K562 (cell line): Measurements from ENCODE around the gene EIPR1. TPM values are rescaled to one million over a fixed set of nuclear protein-coding genes. Genes with fewer than 3 reads are reported as not detected.

Source experiments
- ATAC-seq: fragments of 200-7000 bp; cut with Tn5 transposase; 3 replicates; pipeline ENCODE4 v1.9.1; 2020; ENCODE audit warnings: moderate library complexity
- BruUV-seq: library from RNA; stranded (reverse); fragments of 400-500 nt; replicated peaks from 2 replicates; lab custom pipeline; 2021; lab: Mats Ljungman, UMichigan
- CTCF ChIA-PET: fragments of 300-600 bp; formaldehyde crosslinking; extraction: SDS; loops from one replicate; lab custom pipeline; 2021; ENCODE audit warnings: low intra/inter-chr PET ratio; lab: Yijun Ruan, JAX
- POLR2A ChIA-PET: fragments of 300-600, 350-650 bp; sonication (Branson Sonifier 250); formaldehyde crosslinking; extraction: SDS; loops from one replicate; lab custom pipeline; 2021; ENCODE audit warnings: antibody characterized with exemption, inconsistent platforms; lab: Yijun Ruan, JAX
- DNase-seq, 4 experiments: peaks; one replicate each; pipeline versions ENCODE4 v3.0.0 to v3.0.0-alpha.2; 2011 to 2018; ENCODE audit warnings: low spot score in 3 of 4, mixed read lengths in 3 of 4; ENCODE audit errors: extremely low read depth in 1 of 4
- FAIRE-seq: peaks from 2 replicates; lab custom pipeline; 2011; peaks lifted over from hg19 to GRCh38; lab: Jason Lieb, UNC
- H2AFZ ChIP-seq: 2 replicates; pipeline ENCODE4 v1.6.0; 2011; ENCODE audit warnings: low read depth, low read length, control low read depth, inconsistent platforms
- H3K27ac ChIP-seq: fragments of 200-600 bp; 3 replicates; pipeline ENCODE4 v1.8.0; 2011; ENCODE audit warnings: low read depth, mild to moderate bottlenecking, control low read depth, inconsistent platforms, low read length, moderate library complexity, mixed read lengths; ENCODE audit errors: extremely low read depth
- H3K27me3 ChIP-seq, 2 experiments: fragments of 300-600 bp in 1 of 2; 2 replicates in 1 of 2; 3 replicates in 1 of 2; pipeline versions ENCODE4 v1.6.0 to v1.8.0; 2011; ENCODE audit warnings: inconsistent platforms in 2 of 2, low read length in 2 of 2, mild to moderate bottlenecking in 1 of 2, mixed read lengths in 1 of 2, moderate library complexity in 1 of 2; ENCODE audit not compliant: control insufficient read depth in 2 of 2, insufficient read depth in 2 of 2
- H3K36me3 ChIP-seq: fragments of 300-600 bp; 3 replicates; pipeline ENCODE4 v1.8.0; 2011; ENCODE audit warnings: mild to moderate bottlenecking, low read length, inconsistent platforms; ENCODE audit not compliant: control insufficient read depth, insufficient read depth
- H3K4me1 ChIP-seq, 2 experiments: fragments of 200-600 bp in 1 of 2; replicated peaks in 1 of 2; 2 replicates in 1 of 2; 3 replicates in 1 of 2; pipeline versions ENCODE4 v1.5.1 to v1.8.0; 2011; ENCODE audit warnings: inconsistent platforms in 2 of 2, low read length in 2 of 2, mild to moderate bottlenecking in 1 of 2, mixed read lengths in 1 of 2, moderate library complexity in 1 of 2; ENCODE audit not compliant: control insufficient read depth in 2 of 2, insufficient read depth in 2 of 2
- H3K4me2 ChIP-seq: 2 replicates; pipeline ENCODE4 v1.6.1; 2011; ENCODE audit warnings: low read length, control low read depth, inconsistent platforms, mixed read lengths; ENCODE audit not compliant: insufficient read depth
- H3K4me3 ChIP-seq: fragments of 200-600 bp; sonication (generic), shearing (Covaris generic); 2 replicates; pipeline ENCODE4 v1.5.1; 2016; ENCODE audit warnings: control low read depth, inconsistent platforms
- H3K79me2 ChIP-seq: fragments of 200-600 bp; 3 replicates; pipeline ENCODE4 v1.8.0; 2011; ENCODE audit warnings: low read length, inconsistent platforms; ENCODE audit not compliant: control insufficient read depth, insufficient read depth
- H3K9ac ChIP-seq, 2 experiments: 2 replicates each; pipeline versions ENCODE4 v1.6.0 to v1.6.1; 2011; ENCODE audit warnings: low read depth in 2 of 2, low read length in 2 of 2, control low read depth in 1 of 2, inconsistent platforms in 1 of 2, mild to moderate bottlenecking in 1 of 2, mixed read lengths in 1 of 2; ENCODE audit not compliant: insufficient read depth in 1 of 2
- H3K9me1 ChIP-seq: one replicate; pipeline ENCODE4 v1.6.0; 2011; ENCODE audit warnings: inconsistent platforms, mild to moderate bottlenecking, low read length, moderate library complexity; ENCODE audit not compliant: control insufficient read depth, insufficient read depth
- H3K9me3 ChIP-seq: replicated peaks from 2 replicates; pipeline ENCODE4 v1.5.1; 2011; ENCODE audit warnings: low read depth, low read length, inconsistent platforms; ENCODE audit not compliant: control insufficient read depth, insufficient read depth
- H4K20me1 ChIP-seq: replicated peaks from 2 replicates; pipeline ENCODE4 v1.6.1; 2011; ENCODE audit warnings: low read length, inconsistent platforms, mixed read lengths; ENCODE audit not compliant: control insufficient read depth, insufficient read depth
- ARNT ChIP-seq, 2 experiments: fragments of 450-650 bp; IDR thresholded peaks; 2 replicates each; pipeline ENCODE4 v1.6.1; 2016; ENCODE audit warnings: mild to moderate bottlenecking in 1 of 2
- CHAMP1 ChIP-seq: fragments of 450-650 bp; IDR thresholded peaks from 2 replicates; pipeline ENCODE4 v1.6.1; 2016; ENCODE audit warnings: mild to moderate bottlenecking
- MAFG ChIP-seq: fragments of 450-650 bp; conservative IDR thresholded peaks from 2 replicates; pipeline ENCODE4 v1.6.1; 2016; ENCODE audit warnings: missing genetic modification characterization, missing compliant biosample characterization
- ZBTB1 ChIP-seq: sonication (generic); formaldehyde crosslinking; IDR thresholded peaks from 2 replicates; pipeline ENCODE4 v1.8.1; 2023; ENCODE audit warnings: missing genetic modification reagents, low read depth, mild to moderate bottlenecking, borderline replicate concordance
- ZFP1 ChIP-seq: fragments of 450-650 bp; formaldehyde crosslinking; IDR thresholded peaks from 2 replicates; pipeline ENCODE4 v1.4.0; 2020; ENCODE audit warnings: mild to moderate bottlenecking, mixed read lengths
- ZNF217 ChIP-seq: sonication (generic); formaldehyde crosslinking; IDR thresholded peaks from 2 replicates; pipeline ENCODE4 v1.8.0; 2022; ENCODE audit warnings: mild to moderate bottlenecking, missing genetic modification reagents
- ZNF263 ChIP-seq: sonication (generic); formaldehyde crosslinking; IDR thresholded peaks from 2 replicates; pipeline ENCODE4 v1.8.0; 2022; ENCODE audit warnings: mild to moderate bottlenecking, missing genetic modification reagents, borderline replicate concordance
- ZNF586 ChIP-seq: fragments of 450-650 bp; formaldehyde crosslinking; conservative IDR thresholded peaks from 2 replicates; pipeline ENCODE4 v1.4.0; 2020; ENCODE audit warnings: mild to moderate bottlenecking, moderate library complexity
- WGBS: fragments of 100-300 bp; shearing (Covaris generic); methylation state at CpG from one replicate; pipeline ENCODE4 v1.1.6; 2016; ENCODE audit warnings: low coverage, mixed read lengths; ENCODE audit not compliant: insufficient coverage; ENCODE audit errors: missing lambda C conversion rate; 5-methylcytosine and 5-hydroxymethylcytosine counted together
- in situ Hi-C: fragments of 300-500 bp; cut with MboI; formaldehyde crosslinking; loops from 4 replicates; pipeline ENCODE4 v1.15.0; 2018; ENCODE audit warnings: inconsistent platforms, mixed read lengths
- intact Hi-C: fragments of 100-400 bp; cut with micrococcal nuclease; formaldehyde crosslinking; loops from 2 replicates; pipeline ENCODE4 v1.14.2; 2022
- polyA plus RNA-seq, 8 experiments: library from polyadenylated mRNA; depleted of rRNA in 4 of 8; stranded (reverse) in 5 of 8; unstranded in 3 of 8; fragments of >200 nt; fragmentation: Nextera tagmentation in 2 of 8; fragmentation: Illumina TruSeq in 1 of 8; extraction: Ambion mirVana in 2 of 8; extraction: Trizol in 1 of 8; gene quantifications; 2 replicates each; pipeline versions ENCODE4 v1.2.1 to v1.2.3, GENCODE V29; 2011 to 2014; ENCODE audit warnings: inconsistent platforms in 1 of 8, missing spikeins in 1 of 8
- total RNA-seq, 7 experiments: library from RNA; depleted of rRNA in 6 of 7; stranded (reverse); fragments of >200 nt in 6 of 7; fragmentation: Illumina TruSeq in 2 of 7; extraction: Trizol in 2 of 7; gene quantifications; 2 replicates each; pipeline versions ENCODE4 v1.2.1 to v1.2.3, GENCODE V29; 2011 to 2021; ENCODE audit warnings: low replicate concordance in 1 of 7

The EIPR1 gene
- total and polyA plus RNA-seq, 9 of the 15 experiments (the other 6 are each of a cell fraction or from before 2014, with no cell fraction given) = 19.9 to 54.4 (median 35.9) TPM

GRCh38 chr2:3354986-3355385 lies 22.6 kb downstream of the EIPR1 start:
- ChIA-PET CTCF (no interaction called here), POLR2A (no interaction called here)
- Histone ChIP-seq H3K4me1 (peaks cover 0 to 5% of the 10 kb centered on the region in 2 experiments; a peak in 1 of 5 replicates), H3K79me2 (peaks cover 27% of the 10 kb centered on the region), H3K9ac (no peak overlapping the region), H3K27ac (no peak overlapping the region), H2AFZ (no peak overlapping the region), H4K20me1 (no peaks in the 10 kb centered on the region), H3K27me3 (no peaks in the 10 kb centered on the region), H3K4me3 (no peak overlapping the region), H3K36me3 (peaks cover 28% of the 10 kb centered on the region), H3K4me2 (no peak overlapping the region), H3K9me3 (peaks cover 2% of the 10 kb centered on the region; the same call in 1 of the 2 replicates), H3K9me1 (no peaks in the 10 kb centered on the region)
- intact Hi-C loops (no loop called here), in situ Hi-C loops (no loop called here)
- DNase-seq = no peak
- no peak for ATAC-seq
- FAIRE-seq = no peak
- whole genome bisulfite sequencing = 94% methylated on average over 3 of the region's 3 CpGs
- BruUV-seq = no TSS peak
- no peak for TF ChIP-seq ZNF586 (CRISPR knock-in tag)
- TF ChIP-seq ZNF217 = no peak
- no peak for TF ChIP-seq CHAMP1
- TF ChIP-seq ARNT (IDR thresholded peaks at IDR 0.05) = no peak
- no peak for TF ChIP-seq ZNF263 (CRISPR knock-in tag)
- TF ChIP-seq MAFG (tag) = no peak
- TF ChIP-seq ZBTB1 (CRISPR knock-in tag) = no peak
- TF ChIP-seq ZFP1 = no peak
